HEK293 (cell line): ENCODE results near the gene HPSE2.

Source experiments
- CTCF ChIA-PET: fragments of 350-600 bp; formaldehyde crosslinking; extraction: SDS; loops from one replicate; lab custom pipeline; 2021; ENCODE audit warnings: antibody characterized with exemption; lab: Yijun Ruan, JAX
- POLR2A ChIA-PET: fragments of 300-600 bp; formaldehyde crosslinking; extraction: SDS; loops from one replicate; lab custom pipeline; 2020; ENCODE audit warnings: antibody characterized with exemption, inconsistent platforms; lab: Yijun Ruan, JAX
- H3K27ac ChIP-seq: fragments of 200-500 bp; sonication (Bioruptor generic); 2 replicates; pipeline ENCODE4 v1.5.1; 2014; ENCODE audit warnings: low read depth, low read length, control low read depth, inconsistent platforms; ENCODE audit errors: extremely low read depth
- H3K36me3 ChIP-seq, 2 experiments: fragments of 200-500 bp in 1 of 2; sonication (Bioruptor generic) in 1 of 2; 1 replicate in 1 of 2; 2 replicates in 1 of 2; pipeline ENCODE4 v1.5.1; 2014 to 2017; ENCODE audit warnings: inconsistent platforms in 2 of 2, low read length in 2 of 2; ENCODE audit not compliant: control insufficient read depth in 2 of 2, insufficient read depth in 1 of 2
- H3K4me1 ChIP-seq: fragments of 200-500 bp; sonication (Bioruptor generic); 2 replicates; pipeline ENCODE4 v1.5.1; 2014; ENCODE audit warnings: mild to moderate bottlenecking, low read length, inconsistent platforms; ENCODE audit not compliant: control insufficient read depth, insufficient read depth
- H3K4me3 ChIP-seq: 2 replicates; pipeline ENCODE4 v1.5.1; 2011; ENCODE audit warnings: low read depth, mild to moderate bottlenecking, control low read depth, low read length, moderate library complexity
- H3K9me3 ChIP-seq: fragments of 200-500 bp; sonication (Bioruptor generic); 2 replicates; pipeline ENCODE4 v1.5.1; 2014; ENCODE audit warnings: low read depth, low read length, inconsistent platforms; ENCODE audit not compliant: control insufficient read depth, insufficient read depth
- KLF16 ChIP-seq: fragments of 450-650 bp; formaldehyde crosslinking; IDR thresholded peaks from 2 replicates; pipeline ENCODE4 v1.5.1; 2017; ENCODE audit warnings: missing biosample characterization, missing genetic modification characterization
- KLF7 ChIP-seq: fragments of 450-650 bp; formaldehyde crosslinking; IDR thresholded peaks from 2 replicates; pipeline ENCODE4 v1.5.1; 2016; ENCODE audit warnings: missing biosample characterization, missing genetic modification characterization, borderline replicate concordance
- SETDB1 ChIP-seq: IDR thresholded peaks from one replicate; pipeline ENCODE4 v1.6.1; 2017; ENCODE audit warnings: mild to moderate bottlenecking, low read length, moderate library complexity, mixed read lengths; ENCODE audit not compliant: insufficient read length
- ZBTB8A ChIP-seq: fragments of 450-650 bp; formaldehyde crosslinking; IDR thresholded peaks from 2 replicates; pipeline ENCODE4 v1.5.1; 2016; ENCODE audit warnings: missing biosample characterization, missing genetic modification characterization
- ZNF391 ChIP-seq: fragments of 450-650 bp; formaldehyde crosslinking; IDR thresholded peaks from 2 replicates; pipeline ENCODE4 v1.5.1; 2016; ENCODE audit warnings: low read depth, missing biosample characterization, missing genetic modification characterization, borderline replicate concordance
- ZNF548 ChIP-seq: fragments of 450-650 bp; formaldehyde crosslinking; IDR thresholded peaks from 2 replicates; pipeline ENCODE4 v1.5.1; 2016; ENCODE audit warnings: missing biosample characterization, missing genetic modification characterization
- TF ChIP-seq, protein P1 (sequence below): fragments of 450-650 bp; formaldehyde crosslinking; IDR thresholded peaks from 2 replicates; pipeline ENCODE4 v1.5.1; 2016; ENCODE audit warnings: missing biosample characterization, missing genetic modification characterization
- TF ChIP-seq, protein P2 (sequence below): fragments of 450-650 bp; formaldehyde crosslinking; IDR thresholded peaks from 2 replicates; pipeline ENCODE4 v1.5.1; 2016; ENCODE audit warnings: missing biosample characterization, missing genetic modification characterization
- TF ChIP-seq, protein P3 (sequence below): fragments of 450-650 bp; formaldehyde crosslinking; IDR thresholded peaks from 2 replicates; pipeline ENCODE4 v1.5.1; 2016; ENCODE audit warnings: missing biosample characterization, missing genetic modification characterization
- TF ChIP-seq, protein P4 (sequence below): fragments of 450-650 bp; formaldehyde crosslinking; IDR thresholded peaks from 2 replicates; pipeline ENCODE4 v1.5.1; 2016; ENCODE audit warnings: missing biosample characterization, missing genetic modification characterization, borderline replicate concordance
- TF ChIP-seq, protein P5 (sequence below): fragments of 450-650 bp; formaldehyde crosslinking; IDR thresholded peaks from 2 replicates; pipeline ENCODE4 v1.5.1; 2016; ENCODE audit warnings: missing biosample characterization, missing genetic modification characterization

Gene HPSE2

DNA sequence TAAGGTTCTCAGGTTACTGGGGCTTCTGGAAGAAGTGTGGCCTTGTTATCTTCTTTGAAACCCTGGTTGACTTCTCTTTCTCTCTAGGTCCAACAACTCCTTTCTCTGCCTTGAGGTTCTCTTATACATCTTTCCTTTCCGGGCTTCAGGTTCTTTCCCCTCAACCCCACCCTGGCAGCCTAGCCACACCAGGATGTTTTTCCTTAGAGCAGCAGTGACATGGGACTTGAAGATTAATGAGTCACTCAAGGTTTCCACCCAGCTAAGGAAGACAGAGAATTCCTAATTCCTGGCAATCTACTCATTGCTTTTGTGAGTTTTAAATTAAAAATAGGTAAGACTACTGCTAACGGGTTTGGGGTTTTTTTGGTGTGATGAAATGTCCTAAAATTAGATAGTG lies 667.1 kb downstream of the HPSE2 start:
- ChIA-PET CTCF (interaction anchor here (0.7 kb wide), 1 partner anchor 20 kb away, joined by 3 read pairs; no protein-coding TSS in a partner anchor), POLR2A (no interaction called here)
- no peak overlapping the region for H3K27ac ChIP-seq
- no peaks in the 10 kb centered on the region for H3K36me3 ChIP-seq
- no peak for TF ChIP-seq KLF16 (tag by site-specific recombination)
- TF ChIP-seq ZBTB8A (tag by site-specific recombination): no peak
- no peak for TF ChIP-seq ZNF548 (tag by site-specific recombination)
- TF ChIP-seq, protein P1, sequence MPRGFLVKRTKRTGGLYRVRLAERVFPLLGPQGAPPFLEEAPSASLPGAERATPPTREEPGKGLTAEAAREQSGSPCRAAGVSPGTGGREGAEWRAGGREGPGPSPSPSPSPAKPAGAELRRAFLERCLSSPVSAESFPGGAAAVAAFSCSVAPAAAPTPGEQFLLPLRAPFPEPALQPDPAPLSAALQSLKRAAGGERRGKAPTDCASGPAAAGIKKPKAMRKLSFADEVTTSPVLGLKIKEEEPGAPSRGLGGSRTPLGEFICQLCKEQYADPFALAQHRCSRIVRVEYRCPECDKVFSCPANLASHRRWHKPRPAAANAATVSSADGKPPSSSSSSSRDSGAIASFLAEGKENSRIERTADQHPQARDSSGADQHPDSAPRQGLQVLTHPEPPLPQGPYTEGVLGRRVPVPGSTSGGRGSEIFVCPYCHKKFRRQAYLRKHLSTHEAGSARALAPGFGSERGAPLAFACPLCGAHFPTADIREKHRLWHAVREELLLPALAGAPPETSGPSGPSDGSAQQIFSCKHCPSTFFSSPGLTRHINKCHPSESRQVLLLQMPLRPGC (tag by site-specific recombination): no peak
- no peak for TF ChIP-seq KLF7 (tag by site-specific recombination)
- no peak for TF ChIP-seq ZNF391 (tag by site-specific recombination)
- TF ChIP-seq, protein P2, sequence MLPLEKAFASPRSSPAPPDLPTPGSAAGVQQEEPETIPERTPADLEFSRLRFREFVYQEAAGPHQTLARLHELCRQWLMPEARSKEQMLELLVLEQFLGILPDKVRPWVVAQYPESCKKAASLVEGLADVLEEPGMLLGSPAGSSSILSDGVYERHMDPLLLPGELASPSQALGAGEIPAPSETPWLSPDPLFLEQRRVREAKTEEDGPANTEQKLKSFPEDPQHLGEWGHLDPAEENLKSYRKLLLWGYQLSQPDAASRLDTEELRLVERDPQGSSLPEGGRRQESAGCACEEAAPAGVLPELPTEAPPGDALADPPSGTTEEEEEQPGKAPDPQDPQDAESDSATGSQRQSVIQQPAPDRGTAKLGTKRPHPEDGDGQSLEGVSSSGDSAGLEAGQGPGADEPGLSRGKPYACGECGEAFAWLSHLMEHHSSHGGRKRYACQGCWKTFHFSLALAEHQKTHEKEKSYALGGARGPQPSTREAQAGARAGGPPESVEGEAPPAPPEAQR (tag by site-specific recombination): no peak
- TF ChIP-seq, protein P3, sequence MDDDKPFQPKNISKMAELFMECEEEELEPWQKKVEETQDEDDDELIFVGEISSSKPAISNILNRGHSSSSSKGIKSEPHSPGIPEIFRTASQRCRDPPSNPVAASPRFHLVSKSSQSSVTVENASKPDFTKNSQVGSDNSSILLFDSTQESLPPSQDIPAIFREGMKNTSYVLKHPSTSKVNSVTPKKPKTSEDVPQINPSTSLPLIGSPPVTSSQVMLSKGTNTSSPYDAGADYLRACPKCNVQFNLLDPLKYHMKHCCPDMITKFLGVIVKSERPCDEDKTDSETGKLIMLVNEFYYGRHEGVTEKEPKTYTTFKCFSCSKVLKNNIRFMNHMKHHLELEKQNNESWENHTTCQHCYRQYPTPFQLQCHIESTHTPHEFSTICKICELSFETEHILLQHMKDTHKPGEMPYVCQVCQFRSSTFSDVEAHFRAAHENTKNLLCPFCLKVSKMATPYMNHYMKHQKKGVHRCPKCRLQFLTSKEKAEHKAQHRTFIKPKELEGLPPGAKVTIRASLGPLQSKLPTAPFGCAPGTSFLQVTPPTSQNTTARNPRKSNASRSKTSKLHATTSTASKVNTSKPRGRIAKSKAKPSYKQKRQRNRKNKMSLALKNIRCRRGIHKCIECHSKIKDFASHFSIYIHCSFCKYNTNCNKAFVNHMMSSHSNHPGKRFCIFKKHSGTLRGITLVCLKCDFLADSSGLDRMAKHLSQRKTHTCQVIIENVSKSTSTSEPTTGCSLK (tag by site-specific recombination): no peak
- TF ChIP-seq, protein P4, sequence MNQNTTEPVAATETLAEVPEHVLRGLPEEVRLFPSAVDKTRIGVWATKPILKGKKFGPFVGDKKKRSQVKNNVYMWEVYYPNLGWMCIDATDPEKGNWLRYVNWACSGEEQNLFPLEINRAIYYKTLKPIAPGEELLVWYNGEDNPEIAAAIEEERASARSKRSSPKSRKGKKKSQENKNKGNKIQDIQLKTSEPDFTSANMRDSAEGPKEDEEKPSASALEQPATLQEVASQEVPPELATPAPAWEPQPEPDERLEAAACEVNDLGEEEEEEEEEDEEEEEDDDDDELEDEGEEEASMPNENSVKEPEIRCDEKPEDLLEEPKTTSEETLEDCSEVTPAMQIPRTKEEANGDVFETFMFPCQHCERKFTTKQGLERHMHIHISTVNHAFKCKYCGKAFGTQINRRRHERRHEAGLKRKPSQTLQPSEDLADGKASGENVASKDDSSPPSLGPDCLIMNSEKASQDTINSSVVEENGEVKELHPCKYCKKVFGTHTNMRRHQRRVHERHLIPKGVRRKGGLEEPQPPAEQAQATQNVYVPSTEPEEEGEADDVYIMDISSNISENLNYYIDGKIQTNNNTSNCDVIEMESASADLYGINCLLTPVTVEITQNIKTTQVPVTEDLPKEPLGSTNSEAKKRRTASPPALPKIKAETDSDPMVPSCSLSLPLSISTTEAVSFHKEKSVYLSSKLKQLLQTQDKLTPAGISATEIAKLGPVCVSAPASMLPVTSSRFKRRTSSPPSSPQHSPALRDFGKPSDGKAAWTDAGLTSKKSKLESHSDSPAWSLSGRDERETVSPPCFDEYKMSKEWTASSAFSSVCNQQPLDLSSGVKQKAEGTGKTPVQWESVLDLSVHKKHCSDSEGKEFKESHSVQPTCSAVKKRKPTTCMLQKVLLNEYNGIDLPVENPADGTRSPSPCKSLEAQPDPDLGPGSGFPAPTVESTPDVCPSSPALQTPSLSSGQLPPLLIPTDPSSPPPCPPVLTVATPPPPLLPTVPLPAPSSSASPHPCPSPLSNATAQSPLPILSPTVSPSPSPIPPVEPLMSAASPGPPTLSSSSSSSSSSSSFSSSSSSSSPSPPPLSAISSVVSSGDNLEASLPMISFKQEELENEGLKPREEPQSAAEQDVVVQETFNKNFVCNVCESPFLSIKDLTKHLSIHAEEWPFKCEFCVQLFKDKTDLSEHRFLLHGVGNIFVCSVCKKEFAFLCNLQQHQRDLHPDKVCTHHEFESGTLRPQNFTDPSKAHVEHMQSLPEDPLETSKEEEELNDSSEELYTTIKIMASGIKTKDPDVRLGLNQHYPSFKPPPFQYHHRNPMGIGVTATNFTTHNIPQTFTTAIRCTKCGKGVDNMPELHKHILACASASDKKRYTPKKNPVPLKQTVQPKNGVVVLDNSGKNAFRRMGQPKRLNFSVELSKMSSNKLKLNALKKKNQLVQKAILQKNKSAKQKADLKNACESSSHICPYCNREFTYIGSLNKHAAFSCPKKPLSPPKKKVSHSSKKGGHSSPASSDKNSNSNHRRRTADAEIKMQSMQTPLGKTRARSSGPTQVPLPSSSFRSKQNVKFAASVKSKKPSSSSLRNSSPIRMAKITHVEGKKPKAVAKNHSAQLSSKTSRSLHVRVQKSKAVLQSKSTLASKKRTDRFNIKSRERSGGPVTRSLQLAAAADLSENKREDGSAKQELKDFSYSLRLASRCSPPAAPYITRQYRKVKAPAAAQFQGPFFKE (tag by site-specific recombination): no peak
- no peak for TF ChIP-seq SETDB1
- no peaks in the 10 kb centered on the region for H3K9me3 ChIP-seq
- no peaks in the 10 kb centered on the region for H3K4me1 ChIP-seq
- no peak overlapping the region for H3K4me3 ChIP-seq

DNA sequence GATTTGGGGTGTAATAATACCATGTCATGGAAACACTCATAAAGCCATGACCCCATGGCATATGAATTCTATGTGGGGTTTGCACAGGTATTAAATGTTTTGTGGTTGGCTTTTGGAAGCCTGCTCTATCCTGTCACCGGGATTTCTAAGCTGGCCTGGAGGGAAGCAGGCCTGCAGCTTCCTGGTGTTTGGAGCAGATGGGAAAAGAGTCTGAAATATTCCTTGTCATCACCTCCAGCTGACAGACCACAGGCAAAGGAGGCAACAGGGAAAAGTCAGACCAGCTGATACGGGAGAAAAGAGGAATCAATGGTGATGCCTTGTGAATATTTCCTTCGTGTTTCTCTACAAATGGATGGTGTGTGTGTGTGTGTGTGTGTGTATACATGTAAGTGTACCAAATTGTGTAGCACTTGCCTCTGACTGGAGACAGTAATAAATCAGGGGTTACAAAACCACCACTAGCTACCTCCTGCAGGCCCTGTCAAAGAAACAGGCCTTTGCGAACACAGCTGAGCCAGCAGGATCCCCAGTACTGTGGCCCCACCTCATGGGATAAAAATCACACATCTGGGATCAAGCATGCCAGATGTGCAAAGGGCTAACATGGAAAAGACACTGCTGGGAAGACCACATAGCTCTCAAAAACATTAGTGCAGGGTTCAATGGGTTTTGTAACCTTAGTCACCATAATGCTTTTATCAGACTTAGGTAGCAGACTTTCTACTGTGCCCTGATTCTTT lies 668.1 kb downstream of the HPSE2 start:
- CTCF ChIA-PET: no interaction called here
- POLR2A ChIA-PET: no interaction called here
- H3K9me3 ChIP-seq: no peaks in the 10 kb centered on the region
- TF ChIP-seq, protein P5, sequence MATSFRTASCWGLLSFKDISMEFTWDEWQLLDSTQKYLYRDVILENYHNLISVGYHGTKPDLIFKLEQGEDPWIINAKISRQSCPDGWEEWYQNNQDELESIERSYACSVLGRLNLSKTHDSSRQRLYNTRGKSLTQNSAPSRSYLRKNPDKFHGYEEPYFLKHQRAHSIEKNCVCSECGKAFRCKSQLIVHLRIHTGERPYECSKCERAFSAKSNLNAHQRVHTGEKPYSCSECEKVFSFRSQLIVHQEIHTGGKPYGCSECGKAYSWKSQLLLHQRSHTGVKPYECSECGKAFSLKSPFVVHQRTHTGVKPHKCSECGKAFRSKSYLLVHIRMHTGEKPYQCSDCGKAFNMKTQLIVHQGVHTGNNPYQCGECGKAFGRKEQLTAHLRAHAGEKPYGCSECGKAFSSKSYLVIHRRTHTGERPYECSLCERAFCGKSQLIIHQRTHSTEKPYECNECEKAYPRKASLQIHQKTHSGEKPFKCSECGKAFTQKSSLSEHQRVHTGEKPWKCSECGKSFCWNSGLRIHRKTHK (tag by site-specific recombination): no peak
- no peaks in the 10 kb centered on the region for H3K36me3 ChIP-seq
- H3K27ac ChIP-seq: no peak overlapping the region
- no peak overlapping the region for H3K4me3 ChIP-seq
- H3K4me1 ChIP-seq: no peaks in the 10 kb centered on the region
